DMS53 treated with DMSO at 0.1 percent for 48 hours (cell line): ENCODE data around the gene NNAT.
"Not testable (repeated sequence)": the region's sequence is repeated elsewhere in the genome, so short reads cannot be mapped to it uniquely, and the experiment has no call there.

Source experiments
- DNase-seq: peaks from one replicate; lab custom pipeline; 2025; ENCODE audit not compliant: unreplicated experiment; lab: John Stamatoyannopoulos, UW

NNAT gene

GRCh38 chr20:37539424-37539823 lies 18.4 kb downstream of the NNAT start:
- DNase-seq = no peak

DNA sequence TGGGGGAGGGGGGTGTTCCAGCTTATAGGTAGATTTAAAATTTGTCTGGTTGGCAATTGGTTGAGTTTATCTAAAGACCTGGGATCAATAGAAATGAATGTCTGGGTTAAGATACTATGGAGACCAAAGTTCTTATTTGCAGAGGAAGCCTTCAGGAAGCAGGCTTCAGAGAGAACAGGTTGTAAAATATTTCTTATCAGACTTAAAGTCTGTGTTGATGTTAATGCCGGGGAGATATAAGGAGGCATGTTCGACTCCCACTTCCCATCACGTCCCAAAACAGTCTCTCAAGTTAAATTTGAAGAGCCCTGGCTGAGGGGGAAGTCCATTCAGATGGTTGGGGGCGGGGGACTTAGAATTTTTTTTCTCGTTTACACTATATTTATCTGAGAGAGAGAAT lies 19.0 kb downstream of the NNAT start:
- DNase-seq = no peak

GRCh38 chr20:37540838-37541237 lies 19.8 kb downstream of the NNAT start:
- not testable (repeated sequence) for DNase-seq

- DNase-seq = no peak
Measured at GRCh38 chr20:37541326-37541725, 20.3 kb downstream of the NNAT start.

GRCh38 chr20:37542281-37542680 lies 21.2 kb downstream of the NNAT start:
- no peak for DNase-seq

- peak; percentile 5 for DNase-seq
Measured at GRCh38 chr20:37543828-37544227, 22.8 kb downstream of the NNAT start.

- no peak for DNase-seq
Measured at GRCh38 chr20:37544386-37544785, 23.3 kb downstream of the NNAT start.

GRCh38 chr20:37545516-37545915 lies 24.5 kb downstream of the NNAT start:
- DNase-seq = no peak

DNA sequence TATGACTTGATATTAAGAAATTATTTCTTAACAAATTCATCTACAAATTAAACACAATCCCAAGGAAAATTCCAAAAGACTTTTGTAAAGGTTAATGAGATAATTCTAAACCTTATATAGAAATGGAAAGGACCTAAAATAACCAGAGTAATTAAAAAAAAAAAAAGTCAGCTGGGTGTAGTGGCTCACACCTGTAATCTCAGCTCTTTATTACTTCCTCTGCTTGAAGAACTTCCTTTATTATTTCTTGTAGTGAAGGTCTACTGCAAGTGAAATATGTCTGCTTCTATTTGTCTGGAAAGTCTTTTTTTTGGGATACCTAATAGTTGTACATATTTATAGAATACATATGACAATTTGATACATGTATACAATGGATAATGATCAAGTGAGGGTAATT lies 26.9 kb downstream of the NNAT start:
- no peak for DNase-seq

DNA sequence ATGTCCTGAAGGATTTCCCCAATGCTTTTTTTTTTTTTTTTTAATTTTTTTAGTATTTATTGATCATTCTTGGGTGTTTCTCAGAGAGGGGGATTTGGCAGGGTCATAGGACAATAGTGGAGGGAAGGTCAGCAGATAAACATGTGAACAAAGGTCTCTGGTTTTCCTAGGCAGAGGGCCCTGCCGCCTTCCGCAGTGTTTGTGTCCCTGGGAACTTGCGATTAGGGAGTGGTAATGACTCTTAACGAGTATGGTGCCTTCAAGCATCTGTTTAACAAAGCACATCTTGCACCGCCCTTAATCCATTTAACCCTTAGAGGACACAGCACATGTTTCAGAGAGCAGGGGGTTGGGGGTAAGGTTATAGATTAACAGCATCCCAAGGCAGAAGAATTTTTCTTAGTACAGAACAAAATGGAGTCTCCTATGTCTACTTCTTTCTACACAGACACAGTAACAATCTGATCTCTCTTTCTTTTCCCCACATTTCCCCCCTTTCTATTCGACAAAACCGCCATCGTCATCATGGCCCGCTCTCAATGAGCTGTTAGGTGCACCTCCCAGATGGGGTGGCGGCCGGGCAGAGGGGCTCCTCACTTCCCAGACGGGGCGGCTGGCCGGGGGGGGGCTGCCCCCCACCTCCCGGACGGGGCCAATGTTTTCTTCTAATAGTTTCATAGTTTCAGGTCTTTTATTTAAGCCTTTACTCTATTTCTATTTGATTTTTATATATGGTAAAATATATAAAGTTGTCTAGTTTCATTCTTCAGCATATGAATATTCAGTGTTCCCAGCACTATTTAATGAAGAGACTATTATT lies 29.3 kb downstream of the NNAT start:
- DNase-seq = not testable (repeated sequence)

GRCh38 chr20:37551660-37552059 lies 30.6 kb downstream of the NNAT start:
- not testable (repeated sequence) for DNase-seq

GRCh38 chr20:37552415-37552814 lies 31.4 kb downstream of the NNAT start:
- DNase-seq = no peak

GRCh38 chr20:37554721-37555298 lies 33.8 kb downstream of the NNAT start:
- DNase-seq = not testable (repeated sequence)

GRCh38 chr20:37556538-37556937 lies 35.5 kb downstream of the NNAT start:
- DNase-seq = no peak

- DNase-seq = no peak
Measured at GRCh38 chr20:37558306-37558705, 37.3 kb downstream of the NNAT start.

- DNase-seq = no peak
Measured at GRCh38 chr20:37558779-37559178, 37.7 kb downstream of the NNAT start.

GRCh38 chr20:37559312-37560027 lies 38.4 kb downstream of the NNAT start:
- no peak for DNase-seq

GRCh38 chr20:37560629-37561028 lies 39.6 kb downstream of the NNAT start:
- no peak for DNase-seq

DNA sequence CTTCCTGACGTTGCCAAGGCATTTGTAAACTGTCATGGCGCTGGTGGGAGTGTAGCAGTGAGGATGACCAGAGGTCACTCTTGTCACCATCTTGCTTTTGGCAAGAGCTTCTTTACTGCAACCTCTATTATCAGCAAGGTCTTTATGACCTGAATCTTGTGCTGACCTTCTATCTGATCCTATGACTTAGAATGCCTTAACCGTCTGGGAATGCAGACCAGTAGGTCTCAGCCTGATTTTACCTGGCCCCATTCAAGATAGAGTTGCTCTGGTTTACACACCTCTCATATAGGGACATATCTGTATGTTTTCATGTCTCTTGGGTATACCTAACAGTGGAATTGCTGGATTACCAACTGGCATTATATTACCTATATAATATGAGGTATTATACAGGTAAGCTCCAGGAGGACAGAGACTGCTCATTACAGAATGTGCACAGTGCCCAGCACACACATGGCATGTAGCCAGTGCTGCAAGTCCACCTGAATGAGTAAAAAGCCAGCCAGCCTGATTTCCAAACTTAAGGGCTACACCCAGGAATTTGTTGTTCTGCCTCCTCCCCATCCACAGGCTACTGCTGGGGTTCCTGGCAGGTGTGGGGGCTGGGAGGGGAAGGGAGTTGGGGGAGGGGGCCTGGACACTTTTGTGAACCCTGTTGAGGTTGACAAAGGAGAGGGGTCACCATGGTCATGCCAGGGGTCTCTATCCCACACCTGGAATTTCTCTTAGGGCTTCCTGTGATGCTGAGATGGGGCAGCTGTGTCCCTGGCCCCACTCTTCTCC lies 41.8 kb downstream of the NNAT start:
- DNase-seq = no peak

DNA sequence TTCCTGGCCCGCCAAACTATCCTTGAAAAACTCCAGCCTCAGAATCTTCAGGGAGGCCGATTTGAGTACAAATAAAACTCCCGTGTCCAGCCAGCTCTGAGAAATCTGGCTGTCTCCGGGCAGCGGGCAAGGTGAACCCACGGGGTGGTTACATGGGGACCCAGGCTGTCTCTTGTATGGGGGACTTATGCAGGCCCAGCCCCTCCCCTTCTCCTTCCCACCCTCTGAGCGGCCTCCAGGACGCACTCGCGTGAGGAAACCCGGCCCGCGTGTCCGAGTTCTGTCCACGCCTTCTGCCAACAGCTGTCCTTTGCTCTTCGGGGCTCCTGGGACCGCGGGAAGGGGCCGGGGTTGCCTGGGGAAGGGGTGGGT lies 43.0 kb downstream of the NNAT start:
- no peak for DNase-seq

GRCh38 chr20:37564388-37565133 lies 43.5 kb downstream of the NNAT start:
- DNase-seq = peak; percentile 29
